SKM-1 treated with dmso at 0.1 percent for 144 hours (cell line): ENCODE results near the gene GRAP.
"Not testable (repeated sequence)": the region's sequence is repeated elsewhere in the genome, so short reads cannot be mapped to it uniquely, and the experiment has no call there.

Source experiments
- DNase-seq: peaks from one replicate; lab custom pipeline; 2025; ENCODE audit not compliant: unreplicated experiment; lab: John Stamatoyannopoulos, UW

The GRAP gene

DNA sequence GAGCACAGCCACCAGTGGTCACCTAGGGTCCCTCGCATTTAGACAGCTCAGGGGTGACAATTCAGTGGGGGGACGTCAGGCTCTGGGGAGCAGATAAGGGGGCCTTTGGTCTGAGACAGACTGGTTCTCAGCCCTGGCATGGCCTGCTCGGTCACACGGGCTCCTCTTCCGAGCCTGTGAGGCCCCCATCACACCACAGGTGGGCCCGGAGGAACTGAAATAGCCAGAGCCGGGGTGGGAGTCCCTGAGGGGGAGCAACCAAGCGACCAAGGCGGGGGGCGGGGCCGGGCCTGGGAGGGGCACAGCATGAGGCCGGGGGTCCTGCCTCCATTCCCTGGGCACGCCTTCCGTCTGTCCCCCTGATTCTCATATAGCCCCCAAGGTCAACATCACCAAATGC, 4.4 kb downstream of the GRAP start:
- not testable (repeated sequence) for DNase-seq

DNA sequence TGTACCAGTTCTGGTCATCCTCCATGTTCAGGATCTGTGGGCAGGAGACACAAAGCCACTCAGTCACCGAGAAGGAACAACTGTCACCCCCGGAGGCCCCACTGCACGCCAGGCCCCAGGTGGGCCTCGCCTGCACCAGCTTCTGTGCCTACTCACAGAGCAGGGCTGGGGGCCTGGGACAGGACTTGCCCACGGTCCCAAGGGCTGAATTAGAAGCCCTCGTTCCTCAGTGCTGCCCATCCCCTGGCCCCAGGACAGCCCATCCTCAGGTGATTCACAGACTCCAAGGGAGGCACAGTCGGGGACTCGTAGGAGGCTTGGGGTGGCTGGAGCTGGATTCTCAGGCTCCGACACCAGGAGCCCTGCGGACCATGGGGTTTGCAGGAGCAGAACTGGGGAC, 4.9 kb downstream of the GRAP start:
- DNase-seq = not testable (repeated sequence)

DNA sequence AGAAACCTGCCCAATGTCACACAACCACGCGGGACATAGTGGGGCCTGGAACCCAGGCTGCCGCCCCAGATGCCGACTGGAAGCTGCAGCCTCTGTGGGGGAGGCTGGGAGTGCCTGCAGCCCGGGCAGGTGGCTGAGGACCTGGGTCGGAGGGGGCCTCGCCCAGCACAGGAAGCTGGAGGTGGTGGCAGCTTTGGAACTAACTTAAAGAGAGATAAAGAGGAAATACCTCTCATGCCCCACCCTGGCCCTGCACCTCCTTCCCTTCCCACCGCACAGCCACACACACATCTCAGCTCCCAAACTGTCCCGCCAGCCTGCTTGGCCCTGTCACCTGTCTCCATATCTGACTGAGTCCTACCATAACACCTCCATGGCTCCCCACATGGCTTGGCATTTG, 6.4 kb downstream of the GRAP start:
- DNase-seq = not testable (repeated sequence)

DNA sequence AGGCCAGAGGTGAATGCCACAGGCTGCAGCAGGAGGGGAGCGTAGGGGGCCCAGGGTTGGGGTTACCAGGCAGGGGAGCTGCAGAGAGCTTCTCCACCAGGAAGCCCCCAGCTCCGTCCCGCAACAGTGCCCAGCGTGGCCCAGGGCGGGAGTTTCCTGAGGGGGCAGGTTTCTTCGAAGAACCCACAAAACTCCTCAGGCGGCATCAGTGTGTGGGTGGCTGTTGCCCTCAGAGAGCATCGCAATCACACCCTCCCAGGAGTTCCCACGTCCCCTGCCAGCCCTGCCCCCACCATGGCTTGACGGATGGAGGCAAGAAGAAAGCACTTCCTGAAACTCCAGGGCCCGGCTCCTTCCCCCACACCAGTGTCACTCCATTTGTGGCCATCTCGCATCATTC, 8.0 kb downstream of the GRAP start:
- DNase-seq = not testable (repeated sequence)

DNA sequence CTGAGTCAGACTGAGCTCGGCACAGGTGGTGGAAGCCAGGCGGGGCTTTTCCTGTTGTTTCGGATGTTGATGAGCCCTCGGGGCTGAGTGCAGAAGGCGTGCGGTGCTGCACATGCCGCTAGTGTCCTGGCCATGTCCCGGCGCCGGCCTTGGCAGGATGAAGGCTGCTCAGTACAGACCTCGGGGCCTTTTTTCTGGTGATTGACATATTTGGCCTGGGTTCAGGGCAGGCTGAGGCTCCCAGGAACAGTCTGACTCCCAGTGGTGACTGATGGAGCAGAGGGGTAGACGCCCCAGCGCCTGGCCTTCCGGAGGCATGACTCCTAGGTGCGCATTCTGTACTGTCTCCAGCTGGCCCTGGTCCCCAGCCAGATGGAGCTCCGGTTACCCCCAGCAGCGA, 8.8 kb downstream of the GRAP start:
- not testable (repeated sequence) for DNase-seq

DNA sequence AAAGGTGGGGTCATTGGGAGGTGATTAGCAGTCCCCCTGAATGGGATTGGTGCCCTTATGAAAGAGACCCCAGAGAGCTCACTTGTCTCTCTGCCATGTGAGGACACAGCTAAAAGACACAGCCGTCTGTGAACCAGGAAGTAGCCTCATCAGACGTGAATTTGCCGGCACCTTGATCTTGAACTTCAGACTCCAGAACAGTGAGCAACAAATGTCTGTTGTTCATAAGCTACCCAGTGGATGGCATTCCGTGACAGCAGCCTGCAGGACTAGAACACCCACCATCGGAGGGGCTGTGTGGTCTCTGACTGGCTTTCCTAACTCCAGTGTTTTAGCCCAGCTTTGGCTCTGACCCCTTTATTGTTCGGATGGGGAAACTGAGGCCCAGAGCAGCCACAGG, 9.2 kb downstream of the GRAP start:
- not testable (repeated sequence) for DNase-seq

DNA sequence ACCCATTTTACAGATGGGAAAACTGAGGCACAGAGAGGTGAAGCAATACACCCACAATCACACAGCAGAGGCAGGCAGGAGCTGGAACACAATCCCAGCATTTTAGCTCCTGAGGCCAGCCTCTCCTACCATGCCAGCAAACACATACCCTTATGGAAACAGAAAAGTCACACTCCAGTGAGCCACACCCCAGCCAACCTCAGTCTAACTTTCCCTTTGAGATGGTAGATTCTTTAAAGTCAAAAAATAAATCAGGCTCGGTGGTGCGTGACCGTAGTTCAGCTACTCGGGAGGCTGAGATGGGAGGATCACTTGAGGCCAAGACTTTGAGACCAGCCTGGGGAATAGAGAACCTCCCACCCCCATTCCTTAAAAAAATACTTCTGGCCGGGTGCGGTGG, 10.6 kb downstream of the GRAP start:
- not testable (repeated sequence) for DNase-seq

DNA sequence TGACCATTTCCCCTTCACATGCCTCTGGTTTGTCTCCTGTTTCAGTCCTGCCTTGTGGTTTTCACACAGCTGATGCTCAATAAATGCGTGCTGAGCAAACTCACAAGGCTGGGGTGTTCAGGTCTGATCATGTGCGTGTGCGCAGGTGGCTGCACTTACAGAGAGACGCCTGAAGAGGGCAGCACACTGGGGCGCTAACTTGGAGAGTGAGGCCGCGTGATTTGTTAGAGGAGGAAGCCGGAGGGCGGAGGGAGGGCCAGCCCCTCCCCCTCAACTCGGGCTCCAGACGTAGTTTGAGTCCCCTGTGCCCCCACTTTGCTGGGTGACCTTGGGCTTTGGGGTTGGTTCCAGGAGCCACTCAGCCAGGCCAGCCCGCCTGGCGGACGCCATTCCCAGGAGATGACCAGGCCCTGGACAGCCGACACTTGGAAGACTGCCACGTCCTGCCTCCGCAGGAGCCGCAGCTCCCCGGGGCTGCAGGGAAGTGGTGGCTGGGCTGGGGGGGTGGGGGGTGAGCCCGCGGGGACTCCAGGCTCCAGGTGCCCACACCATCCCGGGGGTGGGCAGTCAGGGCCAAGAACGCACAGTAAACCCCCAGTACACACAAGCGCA, 14.3 kb downstream of the GRAP start:
- not testable (repeated sequence) for DNase-seq

DNA sequence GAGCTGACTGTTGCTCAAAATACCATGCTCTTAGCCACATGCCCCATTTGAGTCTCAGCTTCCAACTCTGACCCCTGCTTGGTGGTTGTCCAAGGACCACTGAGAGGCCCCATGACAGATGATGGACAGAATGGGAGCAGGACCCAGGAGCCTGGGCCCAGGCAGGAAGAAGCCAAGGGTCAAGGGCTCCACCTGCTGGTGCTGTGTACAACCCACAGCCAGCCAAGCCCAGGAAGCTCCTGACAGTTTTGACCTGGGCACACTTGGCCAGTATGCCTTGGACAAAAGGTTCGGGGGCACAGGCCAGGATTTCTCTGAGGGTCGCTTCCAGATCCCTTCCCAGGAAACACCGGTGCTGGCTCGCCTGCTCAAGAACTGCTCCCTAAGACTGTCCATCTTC, 15.0 kb downstream of the GRAP start:
- not testable (repeated sequence) for DNase-seq

DNA sequence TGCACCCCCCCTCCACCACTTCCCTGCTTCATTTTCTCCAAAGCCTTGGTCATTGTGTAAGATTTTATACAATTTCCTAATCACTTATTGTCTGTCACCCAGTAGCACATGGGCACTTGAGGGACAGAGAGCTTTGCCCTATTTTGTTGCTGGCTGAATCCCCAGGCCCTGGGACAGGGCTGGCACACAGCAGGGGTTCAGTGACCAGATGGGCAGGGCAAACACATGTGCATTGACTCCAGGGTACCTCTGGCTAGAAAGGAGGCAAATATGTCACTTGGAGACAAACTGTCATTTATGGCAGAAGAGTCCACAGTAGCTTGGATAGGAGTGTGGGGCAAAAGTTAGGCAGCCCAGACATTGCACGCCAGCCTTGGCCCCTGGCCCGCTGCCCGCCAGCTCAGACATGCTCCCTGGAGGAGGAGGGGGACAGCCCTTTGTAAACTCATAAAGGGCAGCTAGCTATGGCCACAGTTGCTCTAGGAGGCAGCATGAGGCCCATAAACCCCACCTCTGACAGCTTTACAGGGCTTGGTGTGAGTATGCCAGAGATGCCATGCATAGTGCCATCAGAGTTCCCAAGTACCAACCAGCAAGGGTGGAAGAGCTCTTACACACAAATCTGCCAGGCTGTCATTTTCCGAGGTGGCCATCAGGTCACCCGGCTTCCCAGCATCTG, 15.8 kb downstream of the GRAP start:
- not testable (repeated sequence) for DNase-seq

DNA sequence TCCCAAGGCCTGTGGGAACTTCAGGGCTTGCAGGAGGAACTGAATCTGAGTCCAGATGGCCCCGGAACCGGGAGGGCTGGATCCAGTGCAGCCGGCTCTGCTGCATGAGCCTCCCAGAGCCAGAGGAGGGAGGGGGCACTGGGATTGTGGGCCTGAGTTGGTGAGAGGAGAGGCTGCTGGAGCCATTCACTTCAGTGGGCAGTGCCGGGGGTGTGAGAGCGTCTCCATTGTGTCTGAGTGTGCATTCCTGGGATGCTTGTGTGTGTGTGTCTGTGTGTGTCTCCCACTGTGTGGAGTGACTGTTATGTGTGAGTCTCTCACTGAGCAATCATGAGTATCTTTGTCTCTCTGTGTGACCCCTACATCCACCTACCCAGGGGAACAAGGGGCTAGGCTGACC, 17.0 kb downstream of the GRAP start:
- DNase-seq = not testable (repeated sequence)

DNA sequence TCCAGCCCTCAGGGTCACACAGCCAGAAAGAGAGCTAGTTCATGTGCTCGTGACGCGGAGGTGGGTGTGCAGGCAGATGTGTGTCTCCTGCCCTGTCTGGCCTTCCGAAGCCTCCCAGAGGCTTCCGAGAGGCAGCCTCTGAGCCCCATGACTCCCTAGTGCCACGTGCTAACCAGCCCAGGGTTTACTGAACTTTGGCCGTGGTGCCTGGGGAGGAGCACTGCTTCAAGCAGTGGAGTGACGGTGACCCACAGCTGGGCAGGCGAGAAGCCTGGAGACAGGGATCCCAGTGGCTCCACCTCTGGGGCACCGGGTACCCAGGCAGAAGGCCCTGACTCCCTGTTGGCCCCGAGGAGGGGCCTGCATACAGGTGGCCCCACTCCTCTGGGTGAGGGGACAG, 18.1 kb downstream of the GRAP start:
- DNase-seq = not testable (repeated sequence)

DNA sequence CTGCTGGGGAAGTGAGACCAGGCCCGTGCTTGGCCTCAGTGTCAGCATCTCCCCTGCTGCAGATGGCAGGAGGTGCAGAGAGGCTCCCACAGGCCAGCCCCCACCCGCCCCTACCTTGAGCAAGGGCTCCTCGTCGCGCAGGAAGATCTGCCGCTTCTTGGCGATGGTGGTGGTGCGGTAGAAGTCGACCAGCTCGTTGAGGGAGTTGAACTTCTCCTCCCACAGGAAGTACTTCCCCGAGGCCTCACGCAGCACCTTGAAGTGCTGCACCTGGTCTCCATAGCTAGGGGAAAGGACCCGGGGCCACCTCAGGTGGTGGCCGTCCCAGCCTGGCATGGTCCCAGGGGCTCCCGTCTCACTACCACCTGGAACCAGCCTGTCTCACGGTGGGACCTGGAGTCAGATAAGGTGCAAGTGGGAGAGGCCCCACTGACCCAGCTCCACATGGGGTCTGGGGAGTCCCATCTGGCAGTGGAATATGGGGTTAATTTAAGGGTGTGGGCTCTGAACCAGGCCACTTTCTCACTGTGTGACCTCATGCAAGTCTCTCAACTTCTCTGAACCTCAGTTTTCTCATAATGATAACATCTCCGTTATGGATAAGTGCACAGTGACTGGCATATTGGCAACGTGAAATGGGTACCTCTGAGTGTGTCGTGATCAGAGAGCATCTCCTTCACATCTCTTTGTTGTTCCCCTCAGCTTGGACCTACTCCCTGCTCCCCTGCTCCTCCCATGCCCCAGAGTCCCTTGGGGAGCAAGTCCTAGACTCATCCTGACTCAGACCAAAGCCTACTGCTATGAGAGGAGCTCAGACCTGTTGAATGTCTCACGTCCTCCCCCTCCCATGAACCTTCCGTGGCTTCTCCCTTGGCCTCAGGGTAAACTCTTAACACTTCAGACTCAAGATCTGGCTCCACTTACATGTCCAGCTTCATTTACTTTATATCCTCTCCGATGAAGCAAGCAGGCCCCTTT, 22.4 kb downstream of the GRAP start:
- DNase-seq = no peak

DNA sequence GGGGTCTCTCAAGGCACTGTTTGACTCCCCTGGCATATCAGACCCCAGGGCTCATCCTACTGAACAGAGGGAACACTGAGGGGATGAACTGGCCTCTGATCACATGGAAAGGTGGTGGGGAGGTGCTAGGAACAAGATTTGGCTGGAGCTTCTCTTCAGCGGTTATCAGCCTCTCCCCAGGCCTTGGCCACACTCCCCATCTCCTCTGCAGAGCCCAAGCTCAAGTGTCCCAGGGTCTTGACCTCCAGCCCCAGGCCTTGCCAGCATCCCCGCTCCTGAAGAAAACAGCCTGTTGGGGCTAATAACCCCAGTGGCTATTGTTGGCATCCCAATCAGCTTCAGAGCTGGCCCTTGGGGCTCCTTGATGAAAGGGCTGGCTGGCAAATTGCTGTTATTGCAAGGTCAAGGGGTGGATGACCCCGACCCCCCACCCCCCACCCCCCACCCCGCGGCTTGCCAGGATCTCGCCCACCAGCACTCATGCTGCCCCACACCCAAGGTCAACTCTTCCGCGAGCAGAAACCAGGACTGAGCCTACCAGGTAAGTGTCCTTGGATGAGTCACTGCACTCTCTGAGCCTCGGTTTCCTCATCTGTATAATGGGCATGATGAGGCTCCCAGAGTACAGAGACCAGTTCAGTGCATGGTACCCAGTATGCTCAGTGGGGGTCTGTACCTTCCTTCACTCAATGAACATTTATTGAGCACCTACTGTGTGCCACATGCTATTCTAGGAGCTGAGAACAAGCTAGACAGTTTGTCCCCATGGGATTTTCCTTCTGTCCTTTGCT, 23.4 kb downstream of the GRAP start:
- no peak for DNase-seq

DNA sequence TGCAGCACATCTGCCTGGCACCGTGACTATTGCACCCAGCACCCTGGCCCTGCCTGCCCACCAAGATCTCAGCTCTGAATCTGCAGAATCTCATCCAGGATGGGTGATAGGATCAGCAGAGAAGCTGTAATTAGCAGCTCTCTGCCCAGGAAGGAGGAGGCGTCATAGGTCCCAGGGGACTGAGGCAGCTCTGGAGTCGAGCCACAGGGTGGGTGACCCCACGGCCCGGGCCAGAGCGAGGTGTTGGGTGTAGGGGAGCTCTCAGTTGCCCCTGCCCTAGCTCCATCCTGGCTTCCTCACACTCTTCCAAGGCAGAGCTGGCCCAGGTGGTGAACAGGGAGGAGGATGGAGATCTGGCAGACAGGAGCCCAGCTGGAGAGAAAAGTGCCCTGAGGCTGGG, 24.0 kb downstream of the GRAP start:
- DNase-seq = no peak

DNA sequence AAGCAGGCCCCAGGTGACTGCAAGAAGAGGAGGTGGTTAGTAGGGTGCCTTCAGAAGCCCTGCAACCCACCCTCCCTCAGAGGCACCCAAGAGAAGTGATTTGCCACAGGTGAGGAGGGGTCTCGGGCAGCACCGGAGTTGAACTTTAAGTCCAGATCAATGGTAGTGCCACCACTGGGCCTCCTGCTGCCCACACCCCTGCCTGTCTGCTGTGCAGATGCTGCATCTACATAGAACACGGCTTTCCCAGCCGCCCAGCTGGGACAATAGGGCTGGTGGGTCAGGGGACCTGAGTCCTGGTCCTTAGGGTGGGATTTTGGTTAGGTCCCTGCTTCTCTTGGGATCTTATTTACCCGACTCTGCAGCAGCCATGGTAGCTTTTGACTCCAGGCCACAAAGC, 24.6 kb downstream of the GRAP start:
- DNase-seq = no peak

DNA sequence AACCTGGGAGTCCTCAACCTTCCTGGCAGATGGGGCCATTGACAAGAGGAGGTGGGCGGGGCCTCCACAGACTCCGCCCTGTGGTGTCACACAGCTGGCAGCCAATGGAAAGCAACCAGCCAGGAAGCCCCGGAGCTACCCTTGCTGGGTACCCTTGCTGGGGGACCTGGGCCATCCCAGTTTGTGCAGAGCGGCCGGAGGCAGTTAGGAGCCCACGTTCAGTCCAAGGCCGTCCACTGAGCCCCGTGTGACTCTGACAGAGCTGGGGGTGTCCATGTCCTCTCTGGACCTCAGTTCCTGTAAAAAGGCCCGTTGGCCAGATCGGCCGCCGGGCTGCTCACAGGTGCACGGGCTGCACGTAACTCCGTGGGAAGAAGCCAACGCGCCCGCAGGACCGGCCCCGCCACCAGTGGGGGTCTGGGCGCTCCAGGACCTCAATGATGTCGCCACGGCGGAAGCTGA, 25.1 kb downstream of the GRAP start:
- DNase-seq = no peak

DNA sequence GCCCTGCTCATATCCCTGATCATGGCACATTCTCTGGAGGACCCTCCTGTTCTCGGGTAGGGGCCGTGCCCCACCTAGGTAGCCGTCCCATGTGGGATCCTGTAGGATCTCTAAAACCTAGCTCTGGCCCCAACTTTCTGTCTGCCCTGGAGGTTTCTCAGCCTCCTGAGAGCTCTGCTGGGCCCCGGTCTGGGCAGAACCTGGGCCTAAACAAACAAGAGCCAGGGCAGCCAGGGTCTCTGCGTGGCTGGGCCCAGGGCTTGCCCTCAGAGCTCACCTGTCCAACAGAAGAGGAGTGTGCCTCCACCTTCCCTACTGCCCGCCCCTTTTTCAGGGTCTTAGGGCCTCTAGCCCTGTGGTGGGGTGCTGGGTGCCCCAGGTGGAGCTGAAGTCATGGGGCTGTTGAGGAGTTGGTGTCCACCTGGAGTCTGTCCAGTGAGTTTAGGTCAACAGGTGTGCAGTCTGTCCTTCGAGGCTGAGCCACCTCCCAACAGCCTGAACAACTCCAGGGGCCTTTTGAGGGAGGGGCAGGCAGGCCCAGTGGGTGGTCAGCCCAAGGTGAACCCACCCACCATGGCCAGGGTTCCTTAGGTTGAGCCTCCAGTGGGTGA, 25.6 kb downstream of the GRAP start:
- DNase-seq = not testable (repeated sequence)

DNA sequence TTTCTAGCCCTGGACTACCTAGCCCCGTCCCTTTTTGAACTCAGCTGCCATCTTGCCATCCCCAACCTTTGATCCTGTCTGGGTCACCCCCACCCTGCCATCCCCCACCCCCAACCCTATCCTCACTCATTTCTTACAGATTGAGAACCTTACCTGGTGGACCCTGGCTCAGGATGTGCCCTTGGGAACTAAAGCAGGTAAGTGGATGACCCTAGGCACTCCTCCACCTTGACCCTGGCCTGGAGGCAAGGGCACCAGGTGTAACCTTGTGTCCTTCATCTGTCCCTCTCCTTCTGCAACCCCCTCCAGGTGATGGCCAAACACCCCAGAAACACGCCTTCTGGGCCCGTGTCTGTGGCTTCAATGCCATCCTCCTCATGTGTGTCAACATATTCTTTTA, 26.7 kb downstream of the GRAP start:
- no peak for DNase-seq
